Tibial artery (tissue), 4 donors: Measurements from ENCODE around the gene CFAP61.
"Not testable (repeated sequence)": the region's sequence is repeated elsewhere in the genome, so short reads cannot be mapped to it uniquely, and the experiment has no call there.

Experiments used
- DNase-seq, 2 donors: peaks; one replicate each; pipeline ENCODE4 v3.0.0-alpha.2; 2019
- H3K27ac ChIP-seq, 2 donors: fragments of 200-600 bp; sonication (generic) in 1 of 2; 1 replicate in 1 of 2; 2 replicates in 1 of 2; pipeline ENCODE4 v1.5.1; 2018 to 2019; ENCODE audit warnings: mild to moderate bottlenecking in 1 of 2
- H3K27me3 ChIP-seq, 2 donors: fragments of 200-600 bp; sonication (generic) in 1 of 2; one replicate each; pipeline versions ENCODE4 v1.5.1 to v1.6.0; 2016 to 2019
- H3K36me3 ChIP-seq, 3 donors: fragments of 200-600 bp; sonication (generic) in 2 of 3; one replicate each; pipeline ENCODE4 v1.5.1; 2016 to 2019; ENCODE audit warnings: mild to moderate bottlenecking in 2 of 3
- H3K4me1 ChIP-seq, 4 donors: fragments of 200-600 bp; sonication (generic) in 2 of 4; 1 replicate in 3 of 4; 2 replicates in 1 of 4; pipeline ENCODE4 v1.5.1; 2016 to 2019
- H3K4me3 ChIP-seq, 2 donors: fragments of 200-600 bp; sonication (generic) in 1 of 2; 1 replicate in 1 of 2; 2 replicates in 1 of 2; pipeline ENCODE4 v1.5.1; 2018 to 2019; ENCODE audit warnings: mild to moderate bottlenecking in 2 of 2
- H3K9me3 ChIP-seq, 3 donors: fragments of 200-600 bp; sonication (generic) in 1 of 3; one replicate each; pipeline ENCODE4 v1.5.1; 2016 to 2019
- CTCF ChIP-seq, 2 experiments: fragments of 200-600 bp in 1 of 2; fragments of 450-650 bp in 1 of 2; IDR thresholded peaks; one replicate each; pipeline ENCODE4 v1.5.1; 2017 to 2019; ENCODE audit warnings: antibody characterized with exemption in 2 of 2, mild to moderate bottlenecking in 1 of 2, moderate library complexity in 1 of 2
- intact Hi-C: fragments of 100-400 bp; cut with DNase I; formaldehyde crosslinking; loops from one replicate; pipeline ENCODE4 v1.15.0; 2023; ENCODE audit warnings: low total_unique reads

CFAP61 gene

GRCh38 chr20:20342066-20342465, 289.7 kb downstream of the CFAP61 start:
- DNase-seq = no peak
- Histone ChIP-seq H3K27ac (no peak overlapping the region), H3K4me3 (no peak overlapping the region), H3K36me3 (no peaks in the 10 kb centered on the region), H3K9me3 (no peaks in the 10 kb centered on the region), H3K27me3 (no peaks in the 10 kb centered on the region), H3K4me1 (no peaks in the 10 kb centered on the region)
- no peak for TF ChIP-seq CTCF (IDR thresholded peaks at IDR 0.05)
- intact Hi-C loops = no loop called here

DNA sequence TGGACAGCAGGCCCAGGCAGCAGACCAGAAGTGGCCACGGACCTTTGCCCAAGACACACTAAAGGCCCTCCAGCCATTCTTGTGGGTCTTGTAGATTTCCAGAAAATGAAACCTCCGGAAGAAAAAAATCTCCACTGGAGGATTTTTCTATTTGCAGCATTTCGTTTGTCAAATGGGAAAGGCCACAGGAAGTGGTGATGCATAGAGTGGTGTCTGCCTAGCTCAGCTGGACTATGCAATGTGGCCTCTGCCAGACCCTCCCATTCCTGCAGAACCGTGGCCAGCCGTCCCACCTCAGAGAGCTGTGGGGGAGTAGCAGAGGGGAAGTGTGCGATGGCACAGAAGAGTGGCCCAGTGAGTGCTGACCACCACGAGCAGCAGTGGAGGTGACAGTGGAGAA, 291.6 kb downstream of the CFAP61 start:
- Histone ChIP-seq H3K4me1 (no peaks in the 10 kb centered on the region), H3K27me3 (no peaks in the 10 kb centered on the region), H3K4me3 (no peak overlapping the region), H3K36me3 (no peaks in the 10 kb centered on the region), H3K27ac (no peak overlapping the region), H3K9me3 (peaks cover 0 to 7% (median 3%) of the 10 kb centered on the region in 3 donors)
- intact Hi-C loops = no loop called here
- TF ChIP-seq CTCF (IDR thresholded peaks at IDR 0.05) = no peak
- no peak for DNase-seq

DNA sequence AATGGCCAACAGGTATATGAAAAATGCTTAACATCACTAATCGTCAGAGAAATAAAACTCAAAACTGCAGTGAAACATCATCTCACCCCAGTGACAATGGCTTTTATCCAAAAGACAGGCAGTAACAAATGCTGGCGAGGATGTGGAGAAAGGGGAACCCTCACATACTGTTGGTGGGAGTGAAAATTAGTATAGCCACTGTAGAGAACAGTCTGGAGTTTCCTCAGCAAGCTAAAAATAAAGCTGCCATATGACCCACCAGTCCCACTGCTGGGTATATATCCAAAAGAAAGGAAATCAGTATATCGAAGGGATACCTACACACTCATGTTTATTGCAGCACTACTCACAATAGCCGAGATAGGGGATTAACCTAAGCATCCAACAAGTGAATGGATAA, 292.1 kb downstream of the CFAP61 start:
- Histone ChIP-seq H3K9me3 (peaks cover 0 to 7% (median 3%) of the 10 kb centered on the region in 3 donors), H3K4me1 (no peaks in the 10 kb centered on the region), H3K27ac (no peak overlapping the region), H3K27me3 (no peaks in the 10 kb centered on the region), H3K36me3 (no peaks in the 10 kb centered on the region), H3K4me3 (no peak overlapping the region)
- TF ChIP-seq CTCF (IDR thresholded peaks at IDR 0.05) = no peak
- DNase-seq = no peak
- intact Hi-C loops = no loop called here

GRCh38 chr20:20353576-20353975, 301.2 kb downstream of the CFAP61 start:
- intact Hi-C loops = no loop called here
- no peak for TF ChIP-seq CTCF (IDR thresholded peaks at IDR 0.05)
- Histone ChIP-seq H3K4me3 (no peak overlapping the region), H3K27ac (no peak overlapping the region), H3K9me3 (no peaks in the 10 kb centered on the region), H3K4me1 (no peaks in the 10 kb centered on the region), H3K36me3 (no peaks in the 10 kb centered on the region), H3K27me3 (no peaks in the 10 kb centered on the region)
- no peak for DNase-seq

- H3K36me3 ChIP-seq, H3K27me3 ChIP-seq, DNase-seq, H3K9me3 ChIP-seq, H3K4me1 ChIP-seq, intact Hi-C loops, H3K4me3 ChIP-seq, H3K27ac ChIP-seq: not testable (repeated sequence)
These were observed 303.2 kb downstream of the CFAP61 start for GRCh38 chr20:20355503-20355902.

GRCh38 chr20:20358801-20359200, 306.5 kb downstream of the CFAP61 start:
- H3K27ac ChIP-seq = no peak overlapping the region
- H3K9me3 ChIP-seq = no peaks in the 10 kb centered on the region
- peaks cover 0 to 23% of the 10 kb centered on the region in 2 donors for H3K27me3 ChIP-seq
- no peak for TF ChIP-seq CTCF (IDR thresholded peaks at IDR 0.05)
- no peak for DNase-seq
- intact Hi-C loops = no loop called here
- no peak overlapping the region for H3K4me3 ChIP-seq
- H3K4me1 ChIP-seq = peaks cover 0 to 5% (median 0%) of the 10 kb centered on the region in 4 donors
- no peaks in the 10 kb centered on the region for H3K36me3 ChIP-seq
